ENCODE data around the gene SLC7A1.

DNA sequence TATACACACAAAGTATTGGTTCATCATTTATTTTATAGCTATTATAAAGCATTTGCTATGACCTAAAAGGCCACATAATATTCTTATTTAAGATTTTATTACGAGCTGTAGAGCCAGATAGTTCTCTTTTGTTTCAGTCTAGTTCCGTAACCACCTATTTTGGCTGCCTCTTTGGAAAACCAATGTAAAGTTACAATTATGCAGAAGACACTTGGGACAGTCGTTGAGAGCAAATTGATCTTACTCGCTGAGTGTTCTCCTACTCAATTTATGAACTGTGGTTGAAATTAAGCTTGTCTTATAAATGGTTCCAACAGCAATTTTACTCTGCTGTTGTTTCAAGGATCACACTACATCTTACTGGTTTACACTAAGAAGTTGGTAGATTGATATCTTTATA, 122.3 kb downstream of the SLC7A1 start:
- TF ChIP-seq CTBP1 (IDR thresholded peaks at IDR 0.05; ENCODE audit: borderline replicate concordance) (no peak), FOXK2 (IDR thresholded peaks at IDR 0.05) (no peak), NFRKB (IDR thresholded peaks at IDR 0.05) (no peak), FOXA1 (IDR thresholded peaks at IDR 0.05) (no peak), LEF1 (IDR thresholded peaks at IDR 0.05; ENCODE audit: borderline replicate concordance) (no peak), ZNF384 (IDR thresholded peaks at IDR 0.05) (no peak), TARDBP (IDR thresholded peaks at IDR 0.05) (no peak)
